ENCODE data around the gene SPOCK1.

Gene SPOCK1

GRCh38 chr5:137231540-137231939 is 267.6 kb downstream of the SPOCK1 start:
- no peaks in the 10 kb centered on the region for H3K27me3 ChIP-seq (replicated peaks)
- no peak overlapping the region for H3K27ac ChIP-seq
- no peak overlapping the region for H3K4me3 ChIP-seq (ENCODE audit: low read depth, low read length)
- no peaks in the 10 kb centered on the region for H3K36me3 ChIP-seq (replicated peaks)
- no peak for DNase-seq
- in situ Hi-C loops (cut with HindIII; ENCODE audit: low pct_ligation_motif_present, low sequenced_read_pairs): no loop called here
- no peak for TF ChIP-seq CTCF (IDR thresholded peaks at IDR 0.05; ENCODE audit: low read depth, low read length, missing control alignments)

GRCh38 chr5:137228816-137229215 is 270.3 kb downstream of the SPOCK1 start:
- Histone ChIP-seq H3K4me3 (ENCODE audit: low read depth, low read length) (no peak overlapping the region), H3K27ac (no peak overlapping the region), H3K36me3 (replicated peaks) (no peaks in the 10 kb centered on the region), H3K27me3 (replicated peaks) (no peaks in the 10 kb centered on the region)
- in situ Hi-C loops (cut with HindIII; ENCODE audit: low pct_ligation_motif_present, low sequenced_read_pairs): no loop called here
- TF ChIP-seq CTCF (IDR thresholded peaks at IDR 0.05; ENCODE audit: low read depth, low read length, missing control alignments): no peak
- no peak for DNase-seq

GRCh38 chr5:137226081-137226480 is 273.0 kb downstream of the SPOCK1 start:
- TF ChIP-seq CTCF (IDR thresholded peaks at IDR 0.05; ENCODE audit: low read depth, low read length, missing control alignments): no peak
- no peak overlapping the region for H3K4me3 ChIP-seq (ENCODE audit: low read depth, low read length)
- no peaks in the 10 kb centered on the region for H3K27me3 ChIP-seq (replicated peaks)
- H3K27ac ChIP-seq: no peak overlapping the region
- in situ Hi-C loops (cut with HindIII; ENCODE audit: low pct_ligation_motif_present, low sequenced_read_pairs): no loop called here
- no peak for DNase-seq
- no peaks in the 10 kb centered on the region for H3K36me3 ChIP-seq (replicated peaks)

- H3K4me3 ChIP-seq (ENCODE audit: low read depth, low read length): no peak overlapping the region
- H3K27me3 ChIP-seq (replicated peaks): no peaks in the 10 kb centered on the region
- in situ Hi-C loops (cut with HindIII; ENCODE audit: low pct_ligation_motif_present, low sequenced_read_pairs): no loop called here
- H3K36me3 ChIP-seq (replicated peaks): no peaks in the 10 kb centered on the region
- DNase-seq: no peak
- no peak overlapping the region for H3K27ac ChIP-seq
- no peak for TF ChIP-seq CTCF (IDR thresholded peaks at IDR 0.05; ENCODE audit: low read depth, low read length, missing control alignments)
These were observed 275.5 kb downstream of the SPOCK1 start for GRCh38 chr5:137223324-137224295.

GRCh38 chr5:137221943-137222342 is 277.2 kb downstream of the SPOCK1 start:
- in situ Hi-C loops (cut with HindIII; ENCODE audit: low pct_ligation_motif_present, low sequenced_read_pairs): no loop called here
- no peak for DNase-seq
- Histone ChIP-seq H3K27ac (no peak overlapping the region), H3K27me3 (replicated peaks) (no peaks in the 10 kb centered on the region), H3K4me3 (ENCODE audit: low read depth, low read length) (no peak overlapping the region), H3K36me3 (replicated peaks) (no peaks in the 10 kb centered on the region)
- no peak for TF ChIP-seq CTCF (IDR thresholded peaks at IDR 0.05; ENCODE audit: low read depth, low read length, missing control alignments)
